Measurements from ENCODE around the gene SART3.

- TF ChIP-seq POLR2A (IDR thresholded peaks at IDR 0.05; ENCODE audit: low read depth, low read length), result no peak
- no peak for TF ChIP-seq CTCF (conservative IDR thresholded peaks at IDR 0.05; ENCODE audit: low read depth, low read length)
- TF ChIP-seq MXI1 (IDR thresholded peaks at IDR 0.05; ENCODE audit: borderline replicate concordance, low read depth, low read length), result no peak
- TF ChIP-seq RAD21 (IDR thresholded peaks at IDR 0.05; ENCODE audit: low read length), result no peak
- no peak for TF ChIP-seq USF2 (IDR thresholded peaks at IDR 0.05; ENCODE audit: low read depth, low read length)
- TF ChIP-seq RCOR1 (IDR thresholded peaks at IDR 0.05; ENCODE audit: insufficient replicate concordance, low read length), result no peak
- TF ChIP-seq NFE2L2 (IDR thresholded peaks at IDR 0.05; ENCODE audit: low read depth, low read length), result no peak
- TF ChIP-seq ELK1 (IDR thresholded peaks at IDR 0.05; ENCODE audit: borderline replicate concordance, low read depth, low read length), result no peak
- no peak for TF ChIP-seq CEBPB (IDR thresholded peaks at IDR 0.05; ENCODE audit: low read depth, low read length)
- TF ChIP-seq SMC3 (IDR thresholded peaks at IDR 0.05; ENCODE audit: low read depth, low read length), result no peak
- TF ChIP-seq MAZ (IDR thresholded peaks at IDR 0.05; ENCODE audit: borderline replicate concordance, low read depth, low read length), result no peak
- TF ChIP-seq RFX5 (IDR thresholded peaks at IDR 0.05; ENCODE audit: low read depth, low read length), result no peak
- no peak for TF ChIP-seq BHLHE40 (IDR thresholded peaks at IDR 0.05; ENCODE audit: low read depth, low read length)
Measured at GRCh38 chr12:108564724-108565123, 3.8 kb upstream of the SART3 start.

Data from IMR-90 (cell line).